ENCODE data around the gene LRRC15.

Gene LRRC15

GRCh38 chr3:194315088-194315964 is 54.2 kb downstream of the LRRC15 start:
- DNase-seq (ENCODE audit: low read depth): no peak

GRCh38 chr3:194314388-194315068 is 55.0 kb downstream of the LRRC15 start:
- DNase-seq (ENCODE audit: low read depth): no peak

GRCh38 chr3:194313560-194314387 is 55.8 kb downstream of the LRRC15 start:
- no peak for DNase-seq (ENCODE audit: low read depth)

- no peak for DNase-seq (ENCODE audit: low read depth)
Measured at GRCh38 chr3:194312743-194313281, 56.7 kb downstream of the LRRC15 start.

GRCh38 chr3:194312186-194312742 is 57.3 kb downstream of the LRRC15 start:
- no peak for DNase-seq (ENCODE audit: low read depth)

GRCh38 chr3:194311000-194311399 is 58.5 kb downstream of the LRRC15 start:
- DNase-seq (ENCODE audit: low read depth): no peak

- DNase-seq (ENCODE audit: low read depth): no peak
Measured at GRCh38 chr3:194310060-194310835, 59.3 kb downstream of the LRRC15 start.

GRCh38 chr3:194308601-194309449 is 60.7 kb downstream of the LRRC15 start:
- DNase-seq (ENCODE audit: low read depth): no peak

GRCh38 chr3:194307849-194308248 is 61.7 kb downstream of the LRRC15 start:
- DNase-seq (ENCODE audit: low read depth): no peak

GRCh38 chr3:194306771-194307640 is 62.5 kb downstream of the LRRC15 start:
- DNase-seq (ENCODE audit: low read depth): no peak

GRCh38 chr3:194306109-194306686 is 63.3 kb downstream of the LRRC15 start:
- DNase-seq (ENCODE audit: low read depth): no peak

GRCh38 chr3:194305356-194306108 is 64.0 kb downstream of the LRRC15 start:
- DNase-seq (ENCODE audit: low read depth): no peak
